ENCODE data around the gene ZNF626.
"Not testable (repeated sequence)": the region's sequence is repeated elsewhere in the genome, so short reads cannot be mapped to it uniquely, and the experiment has no call there.

Gene ZNF626

GRCh38 chr19:20661150-20661819 lies at the start of gene ZNF626:
ZNF626 (minus strand) TSS chr19:20661571; CDS start chr19:20661446, 125 bp downstream.
- peak; percentile 94 for DNase-seq

DNA sequence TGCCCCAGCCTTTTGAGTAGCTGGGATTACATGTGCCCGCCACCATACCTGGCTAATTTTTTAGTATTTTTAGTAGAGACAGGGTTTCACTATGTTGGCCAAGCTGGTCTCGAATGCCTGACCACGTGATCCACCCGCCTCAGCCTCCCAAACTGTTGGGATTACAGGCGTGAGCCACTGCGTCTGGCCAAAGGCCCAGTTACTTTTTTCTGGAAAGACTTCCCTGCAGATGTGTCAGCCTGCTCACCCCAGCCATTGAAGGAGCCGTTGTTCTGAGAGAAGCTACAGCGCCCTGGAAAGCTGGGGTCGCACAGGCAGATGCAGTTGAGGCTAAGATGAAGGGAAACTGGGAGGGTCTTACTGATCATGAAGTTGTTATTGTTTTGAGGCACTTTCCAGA lies 7.9 kb upstream of the ZNF626 start:
- no peak for DNase-seq

DNA sequence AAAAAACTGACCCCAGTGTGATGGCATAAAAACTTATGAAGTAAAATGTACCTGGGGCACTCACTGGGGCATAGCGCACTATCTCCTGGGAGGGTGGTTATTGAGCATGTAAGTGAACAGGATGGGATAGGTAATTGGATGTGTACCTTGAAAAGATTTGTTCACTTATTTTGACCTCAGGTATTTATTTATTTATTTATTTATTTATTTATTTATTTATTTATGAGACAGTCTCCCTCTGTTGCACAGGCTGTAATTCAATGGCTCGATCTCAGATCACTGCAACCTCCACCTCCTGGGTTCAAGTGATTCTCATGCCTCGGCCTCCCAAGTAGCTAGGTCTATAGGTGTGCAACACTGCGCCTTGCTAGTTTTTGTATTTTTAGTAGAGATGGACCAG lies 5.9 kb upstream of the ZNF626 start:
- no peak for DNase-seq

DNA sequence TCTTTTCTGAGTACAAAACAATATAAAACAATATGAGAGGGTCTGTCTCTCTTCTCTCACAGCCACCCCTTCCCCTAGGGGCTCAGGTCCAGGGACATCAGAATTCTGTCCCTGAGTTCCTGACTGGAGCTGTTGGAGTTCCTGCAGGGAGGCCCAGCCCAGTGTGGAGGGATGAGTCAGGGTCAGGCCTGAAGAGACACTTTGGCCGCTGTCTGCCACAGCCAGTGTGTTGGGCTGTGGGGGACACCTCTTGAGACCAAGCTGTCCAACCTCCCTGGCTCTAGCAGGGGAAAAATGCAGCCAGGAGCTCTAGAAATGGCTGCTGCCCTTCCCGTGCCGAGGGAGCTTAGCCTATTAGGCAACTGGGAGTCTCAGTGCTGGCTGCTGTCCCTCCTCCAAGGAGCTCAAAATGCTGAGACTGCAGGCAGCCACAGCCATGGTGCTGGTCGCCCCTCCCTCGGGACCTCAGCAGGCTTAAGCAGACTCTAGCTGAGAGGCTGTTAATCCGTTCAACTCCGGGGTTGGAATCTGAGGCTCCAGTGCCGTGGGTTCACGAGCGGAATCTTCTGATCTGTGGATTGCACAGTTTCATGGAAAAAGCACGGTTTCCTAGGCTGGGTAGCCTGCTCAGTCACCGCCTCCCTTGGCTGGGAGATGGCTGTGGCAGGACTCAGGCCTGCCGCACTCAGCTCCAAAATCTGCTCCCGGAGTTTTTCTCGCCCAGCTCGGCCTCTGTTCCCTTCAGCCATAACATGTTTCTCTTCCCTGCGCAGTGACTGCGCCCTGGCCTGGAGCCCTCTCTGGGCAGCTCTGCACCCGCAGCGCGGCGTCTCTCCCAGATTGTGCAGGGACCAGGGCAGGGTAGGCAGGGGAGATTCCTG lies 3.8 kb upstream of the ZNF626 start:
- no peak for DNase-seq

DNA sequence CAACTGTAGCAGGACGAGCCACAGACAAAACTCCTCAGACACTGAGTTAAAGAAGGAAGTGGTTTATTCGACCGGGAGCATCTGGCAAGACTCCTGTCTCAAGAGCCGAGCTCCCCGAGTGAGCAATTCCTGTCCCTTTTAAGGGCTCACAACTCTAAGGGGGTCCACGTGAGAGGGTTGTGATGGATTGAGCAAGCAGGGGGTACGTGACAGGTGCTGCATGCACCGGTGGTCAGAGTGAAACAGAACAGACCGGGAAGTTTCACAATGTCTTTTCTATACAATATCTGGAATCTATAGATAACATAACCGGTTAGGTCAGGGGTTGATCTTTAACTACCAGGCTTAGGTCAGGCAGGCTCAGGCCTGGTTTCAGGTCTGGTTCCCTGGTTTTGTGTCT lies 3.1 kb upstream of the ZNF626 start:
- DNase-seq, result peak; percentile 12

GRCh38 chr19:20662421-20663105 lies 1.2 kb upstream of the ZNF626 start:
- no peak for DNase-seq

GRCh38 chr19:20660473-20661140 lies 764 bp downstream of the ZNF626 start:
- DNase-seq, result peak; percentile 8

DNA sequence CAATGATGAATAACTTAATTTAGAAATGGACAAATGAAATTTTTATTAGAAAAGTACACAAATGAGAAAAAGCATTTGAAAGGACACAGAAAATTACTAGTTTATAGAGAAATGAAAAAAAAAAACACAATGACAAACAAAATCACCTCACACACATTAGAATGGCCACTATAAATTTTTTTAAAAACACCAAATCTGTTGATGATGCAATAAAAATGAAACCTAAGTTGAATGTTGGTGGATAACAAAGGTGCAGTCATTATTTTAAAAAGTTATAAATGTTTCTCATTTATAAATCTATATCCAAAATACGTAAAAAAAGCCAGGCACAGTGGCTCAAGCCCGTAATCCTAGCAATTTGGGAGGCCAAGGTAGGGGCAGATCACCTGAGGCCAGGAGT lies 20.8 kb downstream of the ZNF626 start:
- DNase-seq, result no peak

GRCh38 chr19:20640023-20640422 lies 21.3 kb downstream of the ZNF626 start:
- DNase-seq, result no peak

- DNase-seq, result not testable (repeated sequence)
Measured at GRCh38 chr19:20624560-20624959, 36.8 kb downstream of the ZNF626 start.

GRCh38 chr19:20616071-20616470 lies 45.3 kb downstream of the ZNF626 start:
- DNase-seq, result no peak

DNA sequence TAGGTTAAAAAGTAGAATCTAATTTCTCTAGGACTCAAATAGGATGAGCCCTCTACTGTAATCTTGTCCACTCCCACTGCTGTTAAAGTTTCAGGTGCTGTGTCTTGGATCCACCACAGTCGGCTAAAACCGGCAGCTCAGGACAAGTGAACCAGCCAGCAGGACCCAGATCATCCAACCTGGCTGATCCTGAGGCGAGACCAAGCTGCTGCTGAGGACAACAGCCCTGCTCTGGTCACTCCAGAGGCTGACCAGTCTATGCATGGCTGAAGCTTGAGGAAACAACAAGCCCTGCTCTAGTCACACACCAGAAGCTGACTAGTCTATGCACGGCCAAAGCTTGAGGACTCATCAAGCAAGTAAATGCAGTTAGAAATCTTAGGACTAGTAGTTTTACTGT lies 46.4 kb downstream of the ZNF626 start:
- not testable (repeated sequence) for DNase-seq

GRCh38 chr19:20612711-20613316 lies 48.6 kb downstream of the ZNF626 start:
- DNase-seq, result no peak

DNA sequence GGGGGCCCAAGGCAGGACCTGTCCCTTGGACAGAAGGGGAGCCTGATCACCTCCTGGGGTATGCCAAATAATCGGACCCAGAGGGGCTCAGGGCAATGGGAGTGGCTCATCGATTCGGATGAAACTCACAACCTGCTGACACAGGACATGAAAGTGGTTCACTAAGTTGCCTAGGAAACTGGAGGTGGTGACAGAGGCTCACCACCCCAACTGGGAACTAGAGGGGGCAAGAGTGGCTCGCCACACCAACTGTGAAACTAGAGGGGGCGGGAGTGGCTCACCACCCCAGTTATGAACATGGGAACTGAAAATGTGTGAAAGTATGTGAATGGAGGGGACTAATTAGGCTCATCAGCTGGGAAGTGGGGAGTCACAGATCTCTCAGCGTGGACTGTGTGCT lies 49.5 kb downstream of the ZNF626 start:
- no peak for DNase-seq

- no peak for DNase-seq
Measured at GRCh38 chr19:20607943-20608342, 53.4 kb downstream of the ZNF626 start.

Data from hematopoietic multipotent progenitor cell treated with erythropoietin and hydrocortisone succinate and interleukin-3 and kit ligand, for 4 days (in vitro differentiated cells).